Measurements from ENCODE around the gene PLCB2.

The PLCB2 gene

GRCh38 chr15:40255033-40255432, 52.7 kb downstream of the PLCB2 start:
- no peak for DNase-seq (ENCODE audit: insufficient read length, low spot score)
- FAIRE-seq, result no peak

DNA sequence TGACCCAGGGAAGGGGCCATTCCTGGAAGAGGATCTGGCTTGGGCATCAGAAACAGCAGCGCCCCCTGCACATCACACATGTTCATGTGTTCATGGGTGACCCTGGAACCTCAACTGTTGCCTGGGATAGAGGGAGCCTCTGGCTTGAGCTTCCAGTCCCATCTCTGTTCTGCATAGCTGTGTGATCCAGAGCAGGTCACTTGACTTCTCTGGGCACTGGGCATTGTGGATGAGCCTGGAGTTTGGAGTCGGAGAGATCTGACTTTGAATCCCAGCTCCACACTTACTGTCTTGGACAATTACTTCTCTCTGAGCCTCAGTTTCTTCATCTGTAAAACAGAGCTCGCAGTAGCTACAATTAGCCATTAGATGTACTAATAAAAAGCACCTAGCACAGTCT, 53.3 kb downstream of the PLCB2 start:
- DNase-seq (ENCODE audit: insufficient read length, low spot score) (no peak), FAIRE-seq (no peak)
- TF ChIP-seq, protein P1, sequence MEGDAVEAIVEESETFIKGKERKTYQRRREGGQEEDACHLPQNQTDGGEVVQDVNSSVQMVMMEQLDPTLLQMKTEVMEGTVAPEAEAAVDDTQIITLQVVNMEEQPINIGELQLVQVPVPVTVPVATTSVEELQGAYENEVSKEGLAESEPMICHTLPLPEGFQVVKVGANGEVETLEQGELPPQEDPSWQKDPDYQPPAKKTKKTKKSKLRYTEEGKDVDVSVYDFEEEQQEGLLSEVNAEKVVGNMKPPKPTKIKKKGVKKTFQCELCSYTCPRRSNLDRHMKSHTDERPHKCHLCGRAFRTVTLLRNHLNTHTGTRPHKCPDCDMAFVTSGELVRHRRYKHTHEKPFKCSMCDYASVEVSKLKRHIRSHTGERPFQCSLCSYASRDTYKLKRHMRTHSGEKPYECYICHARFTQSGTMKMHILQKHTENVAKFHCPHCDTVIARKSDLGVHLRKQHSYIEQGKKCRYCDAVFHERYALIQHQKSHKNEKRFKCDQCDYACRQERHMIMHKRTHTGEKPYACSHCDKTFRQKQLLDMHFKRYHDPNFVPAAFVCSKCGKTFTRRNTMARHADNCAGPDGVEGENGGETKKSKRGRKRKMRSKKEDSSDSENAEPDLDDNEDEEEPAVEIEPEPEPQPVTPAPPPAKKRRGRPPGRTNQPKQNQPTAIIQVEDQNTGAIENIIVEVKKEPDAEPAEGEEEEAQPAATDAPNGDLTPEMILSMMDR (IDR thresholded peaks at IDR 0.05; ENCODE audit: insufficient read depth, missing control alignments), result no peak

More at GRCh38 chr15:40255033-40255432, 52.7 kb downstream of the PLCB2 start:
- TF ChIP-seq, protein P1 (IDR thresholded peaks at IDR 0.05; ENCODE audit: insufficient read depth, missing control alignments), result no peak

DNA sequence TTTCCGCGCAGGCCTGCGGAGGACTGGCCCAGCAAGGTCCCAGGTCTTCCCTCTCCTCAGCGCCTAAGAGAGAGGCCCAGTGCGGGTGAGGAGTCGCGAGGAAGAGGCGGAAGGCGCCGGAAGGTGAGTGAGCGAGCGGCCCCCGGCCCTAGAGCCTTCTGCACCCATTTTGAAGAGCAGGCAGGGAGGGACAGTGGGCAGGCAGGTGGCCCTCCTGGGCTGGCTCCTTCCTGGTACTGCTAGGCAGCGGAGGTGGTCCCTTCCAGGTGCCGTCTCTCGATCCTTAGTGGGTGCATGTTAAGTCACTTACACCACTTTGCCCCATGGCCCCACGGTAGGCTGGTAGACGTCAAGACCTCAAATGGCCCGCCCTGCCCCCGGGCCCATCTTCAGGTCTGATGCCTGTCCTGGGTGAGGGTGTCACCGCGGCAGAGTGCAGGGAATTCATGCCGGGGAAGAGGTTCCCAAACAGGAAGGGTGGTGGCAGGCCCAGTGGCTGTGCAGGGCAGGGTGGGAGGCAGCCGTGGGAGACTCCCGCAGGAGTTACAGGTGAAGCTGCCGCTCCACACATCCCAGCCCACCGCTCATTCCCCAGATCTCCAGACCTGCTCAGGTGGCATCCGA, 54.5 kb downstream of the PLCB2 start:
- TF ChIP-seq, protein P1 (IDR thresholded peaks at IDR 0.05; ENCODE audit: insufficient read depth, missing control alignments), result no peak
- DNase-seq (ENCODE audit: insufficient read length, low spot score) (no peak), FAIRE-seq (no peak)

GRCh38 chr15:40252438-40253166, 55.1 kb downstream of the PLCB2 start:
- FAIRE-seq, result no peak
- no peak for DNase-seq (ENCODE audit: insufficient read length, low spot score)
- TF ChIP-seq, protein P1 (IDR thresholded peaks at IDR 0.05; ENCODE audit: insufficient read depth, missing control alignments), result no peak

DNA sequence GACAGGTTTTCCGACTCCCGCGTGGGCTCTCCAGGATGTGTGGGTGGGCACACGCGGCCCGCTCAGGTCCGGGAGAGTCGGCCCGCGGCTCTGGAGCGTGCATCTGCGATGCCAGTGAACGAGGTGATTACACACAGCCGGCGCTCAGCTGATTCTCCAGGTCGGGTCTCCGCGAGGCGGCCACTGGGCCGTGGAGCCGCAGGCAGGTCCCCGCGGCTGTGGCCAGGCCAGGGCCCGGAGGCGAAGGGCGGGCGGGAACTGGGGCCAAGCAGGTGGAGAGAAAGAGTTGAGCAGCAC, 55.6 kb downstream of the PLCB2 start:
- no peak for DNase-seq (ENCODE audit: insufficient read length, low spot score)
- no peak for FAIRE-seq
- TF ChIP-seq, protein P1 (IDR thresholded peaks at IDR 0.05; ENCODE audit: insufficient read depth, missing control alignments), result no peak

- TF ChIP-seq, protein P1 (IDR thresholded peaks at IDR 0.05; ENCODE audit: insufficient read depth, missing control alignments), result no peak
- FAIRE-seq, result no peak
- no peak for DNase-seq (ENCODE audit: insufficient read length, low spot score)
Observed at GRCh38 chr15:40251486-40252140, 56.1 kb downstream of the PLCB2 start.

Data from D721Med (cell line).